ENCODE results near the gene SREBF2.

Gene SREBF2

DNA sequence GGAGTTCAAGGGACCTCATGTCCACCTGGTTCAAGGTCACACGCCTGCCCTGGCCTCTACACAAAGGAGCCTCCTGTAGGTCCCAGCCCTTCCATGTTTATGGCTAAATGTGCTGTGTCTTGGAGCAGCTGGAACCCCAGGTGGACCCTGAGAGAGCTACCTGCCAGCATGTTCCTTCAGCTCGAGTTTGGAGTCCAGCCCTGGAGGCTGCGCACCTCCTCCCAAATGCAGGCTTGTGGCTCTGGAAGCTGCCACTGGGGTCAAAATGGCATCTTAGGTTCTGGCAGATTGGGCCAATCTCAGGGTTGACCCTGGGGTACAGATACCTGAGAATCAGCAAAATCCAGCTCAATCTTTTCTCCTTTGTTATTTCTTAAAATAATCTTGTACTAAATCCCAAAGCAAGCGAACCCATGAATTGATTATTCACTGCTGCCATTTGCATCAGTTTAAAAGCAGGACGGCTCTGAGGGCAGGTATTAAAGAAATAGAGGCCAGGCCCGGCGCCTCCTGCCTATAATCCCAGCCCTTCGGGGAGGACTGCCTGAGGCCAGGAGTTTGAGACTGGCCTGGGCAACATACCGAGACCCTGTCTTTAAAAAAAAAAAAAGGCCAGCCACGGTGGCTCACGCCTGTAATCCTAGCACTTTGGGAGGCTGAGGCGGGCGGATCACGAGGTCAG lies 90.8 kb downstream of the SREBF2 start:
- DNase-seq: no peak

DNA sequence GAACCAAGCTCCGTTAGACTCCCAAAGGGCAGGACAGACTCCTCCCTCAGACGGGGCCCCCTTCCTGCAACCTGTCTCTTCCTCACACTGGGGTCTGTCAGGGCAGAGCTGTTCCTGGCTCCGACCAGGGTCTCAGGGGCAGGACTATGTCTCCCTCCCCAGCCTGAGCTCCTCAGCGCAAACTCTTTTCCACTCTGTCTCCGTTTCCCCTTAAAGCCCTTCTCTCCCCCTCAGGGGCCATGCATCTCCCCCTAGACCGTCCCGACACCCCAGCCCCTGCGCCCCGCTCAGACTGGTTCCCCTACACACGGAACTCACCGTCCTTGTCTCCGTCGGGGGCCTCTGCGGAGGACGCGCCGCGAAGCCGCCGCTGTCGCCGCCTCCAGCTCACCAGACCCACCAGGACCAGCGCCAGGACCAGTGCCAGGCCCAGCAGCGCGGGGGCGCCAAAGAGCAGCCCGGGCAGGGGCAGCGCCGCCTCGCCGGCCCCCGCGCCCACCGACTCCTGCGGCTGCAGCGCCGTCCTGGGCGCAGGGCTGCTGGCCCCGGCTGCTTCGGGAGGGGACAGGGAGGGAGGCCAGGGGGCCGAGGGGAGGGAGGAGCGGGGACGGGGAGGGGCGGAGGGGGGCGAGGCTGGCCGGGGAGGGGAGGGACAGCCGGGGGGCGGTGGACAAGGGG lies 93.0 kb downstream of the SREBF2 start:
- peak; percentile 27 to 70 (median 66) for DNase-seq

DNA sequence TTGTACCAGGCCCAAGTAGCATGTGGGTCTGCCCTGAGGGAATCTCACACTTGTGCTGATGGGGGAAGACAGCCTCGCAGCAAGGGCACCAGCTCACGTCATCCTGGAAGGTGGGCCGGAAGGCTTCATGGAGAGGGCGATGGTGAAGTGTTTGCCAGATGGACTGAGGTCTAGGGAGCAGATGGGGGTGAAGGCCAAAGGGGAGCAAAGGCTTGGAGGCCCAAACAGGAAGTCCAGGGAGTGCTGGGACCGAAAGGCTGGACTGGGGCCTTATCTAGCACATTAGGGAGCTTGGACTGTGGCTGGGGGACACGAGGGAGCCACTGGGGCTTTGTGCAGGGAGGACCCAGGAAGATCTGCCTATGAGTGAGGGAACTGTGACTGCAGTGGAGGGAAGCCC lies 94.9 kb downstream of the SREBF2 start:
- DNase-seq: no peak

- no peak for DNase-seq
Observed at GRCh38 chr22:41928593-41929417, 95.9 kb downstream of the SREBF2 start.

DNA sequence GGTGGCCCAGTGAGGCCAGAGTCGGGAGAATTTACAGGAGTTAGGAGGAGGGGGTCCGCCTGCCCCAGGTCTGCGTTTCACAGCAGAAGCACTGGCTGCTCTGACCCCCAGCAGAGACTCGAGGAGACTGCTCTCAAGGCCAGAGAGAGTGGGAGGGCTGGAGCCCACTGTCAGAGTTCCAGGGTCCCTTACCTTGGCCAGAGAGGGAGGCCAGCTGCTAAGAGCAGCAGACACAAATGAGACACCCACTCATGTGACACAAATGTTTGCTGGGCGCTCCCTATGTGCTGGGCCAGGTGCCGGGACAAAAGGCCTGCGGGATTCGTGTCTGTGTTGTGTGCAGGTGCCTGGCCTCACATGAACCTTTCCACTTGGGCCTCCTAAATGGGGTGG lies 96.5 kb downstream of the SREBF2 start:
- no peak for DNase-seq

DNA sequence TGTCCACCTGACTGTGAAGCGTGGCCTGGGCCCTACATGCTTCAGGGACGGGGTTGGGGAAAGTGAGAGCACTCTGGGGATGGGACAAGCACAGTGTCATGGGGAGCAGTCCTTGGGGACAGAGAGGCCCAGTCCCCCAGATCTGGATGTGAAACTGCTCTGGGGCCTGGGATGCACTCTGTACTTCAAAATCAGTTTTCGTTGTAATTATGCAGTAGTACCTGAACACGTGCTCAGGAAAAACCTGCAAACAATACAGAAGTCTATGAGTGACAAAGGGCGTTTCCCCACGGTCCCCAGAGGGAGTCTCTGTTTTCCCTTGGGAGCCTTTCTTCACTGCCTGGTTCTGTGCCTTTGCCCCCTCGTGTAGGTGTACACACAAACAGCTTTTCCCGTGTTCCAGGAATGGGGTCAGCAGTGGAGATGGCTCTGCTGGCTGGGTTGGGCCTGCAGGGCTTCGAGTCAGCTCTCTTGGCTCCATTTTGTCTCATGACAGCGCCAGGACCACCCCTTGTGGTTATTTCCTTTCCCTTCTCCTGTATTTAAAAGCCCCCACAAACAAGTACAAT lies 98.9 kb downstream of the SREBF2 start:
- DNase-seq: no peak

DNA sequence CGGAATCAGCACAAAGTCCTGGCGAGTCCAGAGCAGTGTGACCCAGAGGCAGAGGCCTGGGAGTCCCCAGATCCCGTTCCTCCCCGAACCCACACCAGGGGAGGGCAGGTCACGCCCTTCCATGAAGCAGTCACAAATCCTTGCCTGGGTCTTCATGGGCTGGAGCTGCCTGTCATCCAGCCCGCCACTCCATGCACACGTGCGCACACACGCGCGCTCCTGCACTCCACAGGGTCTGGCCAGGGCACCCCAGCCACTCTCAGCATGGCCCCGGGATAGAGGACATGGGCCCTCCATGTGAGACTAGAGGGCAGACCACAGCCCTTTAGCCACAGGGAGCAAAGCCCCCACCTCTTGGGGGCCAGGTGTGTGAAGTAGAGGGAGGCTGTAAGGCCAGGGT lies 99.4 kb downstream of the SREBF2 start:
- DNase-seq: no peak

GRCh38 chr22:41933411-41934177 lies 100.7 kb downstream of the SREBF2 start:
- no peak for DNase-seq

DNA sequence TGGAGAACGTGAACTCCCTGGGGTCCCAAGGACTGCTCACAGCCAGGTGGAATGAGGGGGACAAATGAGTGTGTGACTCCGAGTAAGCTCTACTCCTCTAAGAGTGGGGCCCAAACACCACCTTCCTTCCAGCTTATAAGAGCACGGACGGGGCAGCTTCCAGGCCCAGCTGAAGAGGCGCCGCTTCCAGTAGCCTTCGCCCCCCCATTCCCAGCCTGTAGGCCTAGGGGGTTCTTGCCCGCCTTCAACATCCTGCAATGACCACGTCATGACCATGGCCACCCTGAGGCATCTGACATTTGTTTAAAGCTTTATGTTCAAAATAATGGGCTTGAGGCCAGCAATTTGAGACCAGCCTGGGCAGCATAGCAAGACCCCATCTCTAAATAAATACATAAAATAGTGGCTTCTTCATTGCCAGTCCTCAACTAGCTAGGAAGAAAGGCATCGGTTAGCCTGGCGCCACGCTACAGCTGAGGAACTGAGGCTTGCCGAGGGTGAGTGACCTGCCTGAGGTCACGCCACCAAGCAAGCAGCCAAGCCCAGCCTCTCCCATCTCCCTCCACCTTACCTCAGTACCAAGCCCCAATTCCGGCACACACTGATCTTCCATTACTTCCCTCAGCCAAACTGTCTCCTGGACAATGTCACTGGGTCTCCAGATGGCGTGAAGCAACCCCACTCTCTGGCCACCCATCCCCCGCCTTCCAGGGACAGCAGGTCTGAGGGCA lies 101.5 kb downstream of the SREBF2 start:
- DNase-seq: no peak

DNA sequence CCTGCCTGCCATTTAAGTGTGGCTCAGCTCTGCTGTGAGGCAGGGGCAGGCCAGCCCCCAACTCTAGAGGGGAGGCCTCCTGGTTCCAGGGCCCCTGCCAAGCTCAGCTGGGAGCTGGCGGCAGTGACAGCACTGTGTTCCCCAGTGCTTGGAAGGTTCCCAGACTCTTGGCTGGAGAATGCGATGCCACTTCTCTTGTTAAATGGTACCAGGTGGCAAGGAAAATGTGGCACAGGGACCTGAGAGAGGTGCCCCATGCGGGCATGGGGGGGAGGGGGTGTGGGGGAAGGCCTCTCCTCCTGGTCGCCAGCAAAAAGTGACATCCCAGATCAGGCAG lies 102.1 kb downstream of the SREBF2 start:
- no peak for DNase-seq

DNA sequence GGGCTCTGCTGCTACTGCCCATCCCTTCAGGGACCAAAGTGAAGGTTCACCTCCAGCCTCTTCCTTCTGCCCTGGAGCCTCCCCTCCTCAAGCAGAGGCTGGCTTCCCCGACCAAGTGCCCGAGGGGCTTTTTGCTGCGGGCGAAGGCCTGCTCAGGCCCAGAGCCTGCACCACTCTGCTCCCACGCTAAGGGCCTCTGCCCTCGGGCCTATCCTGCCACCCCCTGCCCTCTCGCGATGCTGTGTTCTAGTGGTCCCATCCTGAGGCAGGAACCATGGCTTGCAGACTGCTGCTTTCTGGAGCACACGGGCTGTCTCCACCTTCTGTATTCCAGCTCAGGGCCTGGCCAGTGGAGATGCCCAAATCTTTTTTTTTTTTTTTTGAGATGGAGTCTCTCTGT lies 102.6 kb downstream of the SREBF2 start:
- no peak for DNase-seq

DNA sequence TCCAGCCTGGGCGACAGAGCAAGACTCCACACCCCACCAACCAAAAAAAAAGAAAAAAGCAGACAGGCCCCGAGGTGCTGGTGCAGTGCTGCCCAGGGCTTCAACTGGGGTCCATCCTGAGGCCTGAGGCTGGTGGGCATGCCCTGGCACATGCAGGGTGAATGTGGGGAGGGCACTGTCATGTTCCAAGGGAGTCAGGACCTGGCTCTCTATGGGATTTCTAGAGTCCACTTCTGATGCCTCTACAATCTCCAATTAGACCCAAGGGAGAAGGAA lies 103.9 kb downstream of the SREBF2 start:
- no peak for DNase-seq

- DNase-seq: peak; percentile 77 to 97 (median 94)
Observed at GRCh38 chr22:41939981-41940831, 107.3 kb downstream of the SREBF2 start.

GRCh38 chr22:41940832-41941765 lies 108.2 kb downstream of the SREBF2 start:
- peak; percentile 74 to 89 (median 80) for DNase-seq

- no peak for DNase-seq
Observed at GRCh38 chr22:41943661-41944209, 110.8 kb downstream of the SREBF2 start.

DNA sequence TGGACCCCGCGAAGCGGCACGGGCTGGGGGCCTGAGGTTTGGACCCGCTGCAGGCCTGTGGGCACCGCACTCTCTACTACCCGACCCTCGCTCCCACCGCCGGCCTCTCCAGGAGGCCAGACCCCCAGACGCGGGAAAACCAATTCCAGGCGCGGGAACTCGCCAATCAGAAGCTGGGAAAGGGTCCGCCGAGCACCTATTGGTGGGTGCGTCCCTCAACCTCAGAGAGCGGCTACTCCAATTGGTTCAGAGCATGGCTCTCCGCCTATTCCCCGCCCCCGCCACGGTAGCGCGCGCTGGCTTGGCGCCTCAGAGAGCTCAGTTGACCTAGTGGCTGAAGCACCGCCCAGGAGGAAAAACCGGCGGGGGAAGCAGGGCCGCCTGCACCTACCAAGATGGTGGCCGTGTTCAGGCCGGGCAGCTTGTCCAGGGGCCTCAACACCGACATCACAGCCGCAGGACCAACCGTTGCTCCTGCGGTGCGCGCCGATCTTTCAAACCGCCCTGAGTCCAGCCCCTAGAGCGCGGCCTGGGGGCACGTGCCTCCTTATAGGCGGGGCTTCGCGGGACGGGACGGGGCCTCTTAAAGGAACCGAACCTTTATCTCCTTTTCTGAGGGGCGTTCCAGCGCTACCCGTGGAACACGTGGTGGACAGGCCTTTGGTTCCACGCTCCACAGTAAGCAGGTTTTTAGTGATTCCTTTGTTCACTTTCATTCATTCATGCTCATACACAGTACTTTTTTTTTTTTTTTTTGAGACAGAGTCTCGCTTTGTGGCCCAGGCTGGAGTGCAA lies 113.9 kb downstream of the SREBF2 start, which contains the start of gene CENPM:
CENPM (minus strand) TSS at position 524 of the 795 bp plus-strand sequence; CDS start at position 448, 76 bp downstream.
- DNase-seq: peak; percentile 67 to 93 (median 84)

- no peak for DNase-seq
Observed at GRCh38 chr22:41947424-41948080, 114.6 kb downstream of the SREBF2 start.

- DNase-seq: no peak
Observed at GRCh38 chr22:41948142-41948541, 115.2 kb downstream of the SREBF2 start.

All from stimulated activated naive CD4-positive, alpha-beta T cell (primary cell).